Measurements from ENCODE around the gene CLDND1.

The CLDND1 gene

DNA sequence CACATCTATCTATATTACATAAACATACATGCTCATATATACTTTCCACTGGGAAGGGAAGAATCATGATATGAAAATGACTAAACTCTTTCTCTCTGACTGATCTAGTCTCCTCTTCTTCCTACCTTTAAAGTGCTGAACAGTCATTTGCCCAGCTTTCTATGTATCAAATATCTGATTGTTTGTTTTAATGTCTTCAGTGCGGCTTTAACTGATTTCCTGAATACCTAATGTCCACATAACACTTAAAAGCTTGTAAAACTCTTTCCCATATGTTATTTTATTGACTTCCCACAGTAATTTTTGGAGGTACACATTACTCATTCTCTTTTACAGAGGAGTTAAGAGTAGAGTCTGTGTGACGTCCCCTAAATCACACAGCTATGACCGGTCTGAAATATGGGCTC, 42.5 kb upstream of the CLDND1 start:
- Histone ChIP-seq H3K4me1 (ENCODE audit: low read depth, poor library complexity, severe bottlenecking) (peaks cover 83% of the 10 kb centered on the region), H4K20me1 (ENCODE audit: insufficient read depth) (no peaks in the 10 kb centered on the region), H3K36me3 (ENCODE audit: insufficient read depth) (no peaks in the 10 kb centered on the region), H2AFZ (ENCODE audit: low read depth) (no peak overlapping the region), H3K79me2 (ENCODE audit: insufficient read depth, low read depth) (no peaks in the 10 kb centered on the region), H3K27ac (peak overlapping the region; percentile 87), H3K9ac (no peak overlapping the region), H3K4me2 (peak overlapping the region; percentile 47), H3K4me3 (IDR thresholded peaks at IDR 0.05; ENCODE audit: insufficient read depth, low read depth, low read length) (no peak overlapping the region), H3K27me3 (ENCODE audit: insufficient read depth, low read depth) (no peaks in the 10 kb centered on the region)
- TF ChIP-seq, protein P1, sequence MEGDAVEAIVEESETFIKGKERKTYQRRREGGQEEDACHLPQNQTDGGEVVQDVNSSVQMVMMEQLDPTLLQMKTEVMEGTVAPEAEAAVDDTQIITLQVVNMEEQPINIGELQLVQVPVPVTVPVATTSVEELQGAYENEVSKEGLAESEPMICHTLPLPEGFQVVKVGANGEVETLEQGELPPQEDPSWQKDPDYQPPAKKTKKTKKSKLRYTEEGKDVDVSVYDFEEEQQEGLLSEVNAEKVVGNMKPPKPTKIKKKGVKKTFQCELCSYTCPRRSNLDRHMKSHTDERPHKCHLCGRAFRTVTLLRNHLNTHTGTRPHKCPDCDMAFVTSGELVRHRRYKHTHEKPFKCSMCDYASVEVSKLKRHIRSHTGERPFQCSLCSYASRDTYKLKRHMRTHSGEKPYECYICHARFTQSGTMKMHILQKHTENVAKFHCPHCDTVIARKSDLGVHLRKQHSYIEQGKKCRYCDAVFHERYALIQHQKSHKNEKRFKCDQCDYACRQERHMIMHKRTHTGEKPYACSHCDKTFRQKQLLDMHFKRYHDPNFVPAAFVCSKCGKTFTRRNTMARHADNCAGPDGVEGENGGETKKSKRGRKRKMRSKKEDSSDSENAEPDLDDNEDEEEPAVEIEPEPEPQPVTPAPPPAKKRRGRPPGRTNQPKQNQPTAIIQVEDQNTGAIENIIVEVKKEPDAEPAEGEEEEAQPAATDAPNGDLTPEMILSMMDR (conservative IDR thresholded peaks at IDR 0.05; ENCODE audit: low read depth, low read length), result no peak

DNA sequence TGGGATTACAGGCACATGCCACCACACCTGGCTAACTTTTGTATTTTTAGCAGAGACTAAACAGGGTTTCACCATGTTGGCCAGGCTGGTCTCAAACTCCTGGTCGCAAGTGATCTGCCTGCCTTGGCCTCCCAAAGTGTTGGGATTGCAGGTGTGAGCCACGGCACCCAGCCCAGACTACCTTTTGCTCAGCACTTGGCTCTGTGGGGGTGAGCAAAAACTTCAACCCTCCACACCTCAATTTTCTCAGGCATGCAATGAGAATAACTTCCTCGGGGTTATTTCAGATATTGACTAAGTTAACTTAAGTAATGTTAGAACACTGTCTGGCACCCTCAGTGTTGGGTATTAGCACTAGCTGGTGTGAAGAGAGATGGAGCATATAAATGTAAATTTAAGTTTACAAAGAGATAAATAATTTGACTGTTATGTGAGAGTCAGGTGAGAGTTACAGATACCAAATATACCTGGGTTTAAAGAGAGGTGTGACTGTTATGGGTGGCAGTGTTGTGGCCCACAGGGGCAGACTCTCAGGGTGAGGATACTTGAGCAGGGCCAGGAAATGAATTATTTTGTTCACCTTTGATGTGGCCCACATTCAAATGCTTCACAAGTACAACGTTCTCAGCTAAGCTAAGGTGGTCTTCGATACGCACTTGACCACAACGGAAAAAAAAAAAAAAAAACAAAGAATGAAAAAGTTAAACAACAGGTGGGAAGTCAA, 41.7 kb upstream of the CLDND1 start:
- Histone ChIP-seq H3K36me3 (ENCODE audit: insufficient read depth) (no peaks in the 10 kb centered on the region), H3K9ac (peak overlapping the region; percentile 51; the same call in 1 of the 2 replicates), H3K79me2 (ENCODE audit: insufficient read depth, low read depth) (no peaks in the 10 kb centered on the region), H4K20me1 (ENCODE audit: insufficient read depth) (no peaks in the 10 kb centered on the region), H3K27ac (peak overlapping the region; percentile 87), H3K27me3 (ENCODE audit: insufficient read depth, low read depth) (no peaks in the 10 kb centered on the region), H2AFZ (ENCODE audit: low read depth) (peak overlapping the region; percentile 49), H3K4me2 (peak overlapping the region; percentile 47), H3K4me3 (IDR thresholded peaks at IDR 0.05; ENCODE audit: insufficient read depth, low read depth, low read length) (no peak overlapping the region), H3K4me1 (ENCODE audit: low read depth, poor library complexity, severe bottlenecking) (peaks cover 88% of the 10 kb centered on the region)
- TF ChIP-seq, protein P1 (conservative IDR thresholded peaks at IDR 0.05; ENCODE audit: low read depth, low read length), result no peak

DNA sequence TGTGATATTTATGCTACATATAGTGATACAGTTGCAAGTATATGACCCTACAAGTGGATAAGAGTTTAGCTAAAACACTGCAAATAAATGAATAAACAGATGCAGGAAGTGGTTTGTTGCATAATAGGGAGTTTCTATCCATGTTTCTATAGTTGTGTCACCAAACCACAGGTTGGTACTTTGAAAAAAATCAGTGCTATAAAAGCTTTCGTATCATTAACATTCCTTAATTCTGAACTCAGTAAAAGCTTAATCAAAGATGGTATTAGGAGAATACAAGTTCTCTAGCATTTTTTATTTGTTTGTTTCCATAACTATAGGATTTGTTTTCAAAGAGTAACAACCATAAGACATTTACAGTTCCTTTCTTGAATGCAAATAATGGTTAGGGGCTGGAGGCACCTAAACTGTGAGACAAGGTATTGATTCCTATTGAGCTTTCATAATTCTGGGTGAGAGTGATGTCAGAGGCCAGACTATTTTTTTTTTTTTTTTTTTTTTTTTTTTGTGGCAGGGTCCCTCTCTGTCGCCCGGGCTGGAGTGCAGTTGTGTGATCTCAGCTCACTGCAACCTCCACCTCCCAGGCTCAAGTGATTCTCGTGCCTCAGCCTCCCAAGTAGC, 41.1 kb upstream of the CLDND1 start:
- Histone ChIP-seq H3K4me3 (IDR thresholded peaks at IDR 0.05; ENCODE audit: insufficient read depth, low read depth, low read length) (no peak overlapping the region), H3K36me3 (ENCODE audit: insufficient read depth) (no peaks in the 10 kb centered on the region), H3K27ac (peak overlapping the region; percentile 87), H2AFZ (ENCODE audit: low read depth) (peak overlapping the region; percentile 49; the same call in 1 of the 2 replicates), H3K9ac (peak overlapping the region; percentile 51; the same call in 1 of the 2 replicates), H3K27me3 (ENCODE audit: insufficient read depth, low read depth) (no peaks in the 10 kb centered on the region), H3K4me2 (peak overlapping the region; percentile 69), H3K4me1 (ENCODE audit: low read depth, poor library complexity, severe bottlenecking) (peaks cover 94% of the 10 kb centered on the region), H3K79me2 (ENCODE audit: insufficient read depth, low read depth) (no peaks in the 10 kb centered on the region), H4K20me1 (ENCODE audit: insufficient read depth) (no peaks in the 10 kb centered on the region)
- TF ChIP-seq, protein P1 (conservative IDR thresholded peaks at IDR 0.05; ENCODE audit: low read depth, low read length), result no peak

DNA sequence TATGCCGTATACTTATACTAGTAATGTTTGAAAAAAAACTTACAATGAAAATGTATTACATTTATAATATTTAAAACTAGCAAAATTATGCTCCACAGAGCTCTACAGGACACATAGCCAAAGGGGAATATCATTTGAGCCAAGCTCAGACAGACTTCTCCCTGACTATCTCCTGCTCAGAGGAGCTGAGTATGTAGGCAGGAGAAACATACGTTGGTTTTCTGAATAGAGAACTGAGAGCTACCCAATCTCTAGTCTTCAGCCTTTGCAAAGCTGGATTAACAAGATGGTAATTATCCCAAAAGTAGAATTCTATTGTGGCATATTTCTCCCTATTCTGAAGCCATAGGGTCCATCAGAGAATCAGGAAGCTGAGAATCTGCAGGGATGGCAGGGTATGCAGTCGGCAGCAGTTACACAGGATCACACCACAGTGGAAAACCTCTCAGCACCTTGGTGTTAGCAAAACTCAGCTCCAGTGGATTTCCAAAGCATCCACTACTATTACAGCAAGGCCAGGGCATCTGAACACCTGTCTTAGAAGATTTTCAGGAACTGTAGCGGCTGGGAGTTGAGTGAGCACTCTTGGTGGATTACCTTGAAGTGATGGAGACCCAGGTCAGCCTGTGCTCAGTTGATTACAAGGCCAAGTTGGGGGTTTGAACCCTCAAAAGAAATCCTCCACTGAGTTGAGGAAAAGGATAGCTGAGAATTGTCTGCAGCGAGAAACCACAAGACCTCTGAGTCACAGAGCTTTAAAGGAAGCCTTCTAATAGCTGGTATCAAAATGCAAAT, 39.2 kb upstream of the CLDND1 start:
- Histone ChIP-seq H3K4me2 (peak overlapping the region; percentile 69), H2AFZ (ENCODE audit: low read depth) (0 out of 2 replicates have a peak overlapping the region, but pooled peaks have one; percentile 8), H3K9ac (no peak overlapping the region), H3K27me3 (ENCODE audit: insufficient read depth, low read depth) (no peaks in the 10 kb centered on the region), H3K79me2 (ENCODE audit: insufficient read depth, low read depth) (no peaks in the 10 kb centered on the region), H4K20me1 (ENCODE audit: insufficient read depth) (no peaks in the 10 kb centered on the region), H3K4me1 (ENCODE audit: low read depth, poor library complexity, severe bottlenecking) (peaks cover 97% of the 10 kb centered on the region), H3K4me3 (IDR thresholded peaks at IDR 0.05; ENCODE audit: insufficient read depth, low read depth, low read length) (no peak overlapping the region), H3K27ac (peak overlapping the region; percentile 87), H3K36me3 (ENCODE audit: insufficient read depth) (no peaks in the 10 kb centered on the region)
- TF ChIP-seq, protein P1 (conservative IDR thresholded peaks at IDR 0.05; ENCODE audit: low read depth, low read length), result no peak
